ENCODE data around the gene LHX1. TPM values are rescaled to one million over a fixed set of nuclear protein-coding genes. Genes with fewer than 3 reads are reported as not detected.

The LHX1 gene
- total RNA-seq, 2 experiments from 2014 or later: not detected

DNA sequence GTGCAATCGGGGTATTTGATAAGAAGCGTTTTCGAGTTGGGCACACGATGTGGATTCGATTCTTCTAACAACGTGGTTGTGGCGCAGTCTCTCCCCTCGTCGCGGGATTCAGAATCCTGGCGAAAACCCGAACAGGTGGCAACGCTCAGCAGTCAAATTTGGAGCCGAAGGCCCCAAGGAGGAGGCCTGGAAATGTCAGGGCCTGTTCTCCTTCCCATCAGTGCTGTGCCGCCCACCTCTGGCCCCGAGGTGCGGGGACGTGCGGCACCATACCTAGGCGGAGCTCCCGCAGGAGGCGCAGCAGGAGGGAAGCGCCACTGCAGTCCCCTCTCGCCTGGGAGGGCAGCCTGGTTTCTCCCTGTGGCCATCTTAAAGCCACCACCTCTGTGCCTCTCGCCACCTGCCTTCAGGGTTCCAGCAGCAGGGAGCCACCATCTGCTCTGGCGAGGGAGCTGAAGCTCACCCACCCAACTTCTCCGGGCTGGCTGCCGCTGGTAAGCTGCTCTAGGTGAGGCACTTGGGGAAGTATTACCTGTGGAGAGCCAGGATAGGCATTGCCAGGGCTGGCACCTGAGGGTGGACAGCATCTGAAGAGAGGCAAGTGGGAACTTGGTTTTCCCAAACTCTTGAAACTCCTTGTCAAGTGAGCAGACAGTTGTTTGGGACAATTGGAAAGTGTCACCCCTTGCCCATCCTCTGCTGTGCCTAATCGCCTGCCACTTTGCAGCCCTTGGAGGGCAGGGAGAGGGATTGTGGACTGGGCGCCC is 8.9 kb downstream of the LHX1 start:
- no peak overlapping the region for H3K4me3 ChIP-seq (ENCODE audit: low read length)
- peaks cover 3% of the 10 kb centered on the region for H3K36me3 ChIP-seq (ENCODE audit: insufficient read depth, low read length)
- ChIA-PET POLR2A (no interaction called here), CTCF (no interaction called here)
- peaks cover 2% of the 10 kb centered on the region for H3K9me3 Mint-ChIP-seq
- peaks cover 62% of the 10 kb centered on the region for H3K27me3 Mint-ChIP-seq
- peak in 2 of 14 experiments; percentile 11 to 27 for DNase-seq
- H3K4me3 Mint-ChIP-seq: no peak overlapping the region
- H3K27ac ChIP-seq (ENCODE audit: low read depth in 1 of 2, low read length in 2 of 2): no peak overlapping the region
- peaks cover 59% of the 10 kb centered on the region for H3K4me1 Mint-ChIP-seq (ENCODE audit: low read depth)
- peaks cover 56 to 62% of the 10 kb centered on the region in 2 experiments for H3K27me3 ChIP-seq (ENCODE audit: control insufficient read depth in 1 of 2, insufficient read depth in 2 of 2, low read length in 2 of 2)
- intact Hi-C loops (cut with DNase I, micrococcal nuclease): loop anchor here in 1 of 2 experiments (5.0 kb wide), 3 partner anchors 411 to 541 kb away; partner anchors contain the start of genes ACACA, DUSP14 and TADA2A
- no peak overlapping the region for H3K27ac Mint-ChIP-seq
- no peak for ATAC-seq (ENCODE audit: poor library complexity)
- peaks cover 29% of the 10 kb centered on the region for H3K36me3 Mint-ChIP-seq (ENCODE audit: low read depth)
- TF ChIP-seq, protein P1, sequence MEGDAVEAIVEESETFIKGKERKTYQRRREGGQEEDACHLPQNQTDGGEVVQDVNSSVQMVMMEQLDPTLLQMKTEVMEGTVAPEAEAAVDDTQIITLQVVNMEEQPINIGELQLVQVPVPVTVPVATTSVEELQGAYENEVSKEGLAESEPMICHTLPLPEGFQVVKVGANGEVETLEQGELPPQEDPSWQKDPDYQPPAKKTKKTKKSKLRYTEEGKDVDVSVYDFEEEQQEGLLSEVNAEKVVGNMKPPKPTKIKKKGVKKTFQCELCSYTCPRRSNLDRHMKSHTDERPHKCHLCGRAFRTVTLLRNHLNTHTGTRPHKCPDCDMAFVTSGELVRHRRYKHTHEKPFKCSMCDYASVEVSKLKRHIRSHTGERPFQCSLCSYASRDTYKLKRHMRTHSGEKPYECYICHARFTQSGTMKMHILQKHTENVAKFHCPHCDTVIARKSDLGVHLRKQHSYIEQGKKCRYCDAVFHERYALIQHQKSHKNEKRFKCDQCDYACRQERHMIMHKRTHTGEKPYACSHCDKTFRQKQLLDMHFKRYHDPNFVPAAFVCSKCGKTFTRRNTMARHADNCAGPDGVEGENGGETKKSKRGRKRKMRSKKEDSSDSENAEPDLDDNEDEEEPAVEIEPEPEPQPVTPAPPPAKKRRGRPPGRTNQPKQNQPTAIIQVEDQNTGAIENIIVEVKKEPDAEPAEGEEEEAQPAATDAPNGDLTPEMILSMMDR (IDR thresholded peaks at IDR 0.05): no peak
- peaks cover 0 to 31% of the 10 kb centered on the region in 2 experiments for H3K9me3 ChIP-seq (ENCODE audit: control insufficient read depth in 1 of 2, insufficient read depth in 1 of 2, low read length in 2 of 2)
- peaks cover 60% of the 10 kb centered on the region for H3K4me1 ChIP-seq (ENCODE audit: insufficient read depth, low read length)

DNA sequence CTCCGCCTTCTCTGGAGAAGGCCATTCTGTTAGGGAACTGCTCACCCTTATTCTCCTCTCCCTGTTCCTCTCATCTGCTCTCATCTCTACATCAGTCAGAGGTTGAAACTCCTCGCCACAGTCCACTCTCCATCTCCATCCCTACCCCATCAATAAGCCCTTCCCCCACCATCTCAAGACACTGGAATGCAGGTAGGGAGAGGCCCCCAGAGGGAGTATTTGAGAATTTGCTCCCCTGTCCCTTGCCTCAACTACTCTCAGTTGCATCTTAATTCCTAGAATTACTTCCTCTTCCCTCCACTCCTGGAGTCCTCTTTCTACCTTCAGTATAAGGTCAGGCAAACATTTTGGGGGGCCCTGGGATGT is 9.4 kb downstream of the LHX1 start:
- TF ChIP-seq, protein P1 (IDR thresholded peaks at IDR 0.05): no peak
- Histone ChIP-seq H3K9me3 (ENCODE audit: control insufficient read depth in 1 of 2, insufficient read depth in 1 of 2, low read length in 2 of 2) (peaks cover 0 to 27% of the 10 kb centered on the region in 2 experiments), H3K27me3 (ENCODE audit: control insufficient read depth in 1 of 2, insufficient read depth in 2 of 2, low read length in 2 of 2) (peaks cover 50 to 56% of the 10 kb centered on the region in 2 experiments), H3K4me3 (ENCODE audit: low read length) (no peak overlapping the region), H3K4me1 (ENCODE audit: insufficient read depth, low read length) (peaks cover 55% of the 10 kb centered on the region), H3K27ac (ENCODE audit: low read depth in 1 of 2, low read length in 2 of 2) (no peak overlapping the region), H3K36me3 (ENCODE audit: insufficient read depth, low read length) (peaks cover 9% of the 10 kb centered on the region)
- CTCF ChIA-PET: no interaction called here
- no peak for DNase-seq
- peaks cover 59% of the 10 kb centered on the region for H3K4me1 Mint-ChIP-seq (ENCODE audit: low read depth)
- POLR2A ChIA-PET: no interaction called here
- peak overlapping the region; percentile 54 for H3K4me3 Mint-ChIP-seq
- H3K27me3 Mint-ChIP-seq: peaks cover 56% of the 10 kb centered on the region
- no peak for ATAC-seq (ENCODE audit: poor library complexity)
- peaks cover 33% of the 10 kb centered on the region for H3K36me3 Mint-ChIP-seq (ENCODE audit: low read depth)
- peaks cover 2% of the 10 kb centered on the region for H3K9me3 Mint-ChIP-seq
- H3K27ac Mint-ChIP-seq: no peak overlapping the region
- intact Hi-C loops (cut with DNase I, micrococcal nuclease): loop anchor here in 1 of 2 experiments (5.0 kb wide), 3 partner anchors 411 to 541 kb away; partner anchors contain the start of genes ACACA, DUSP14 and TADA2A

DNA sequence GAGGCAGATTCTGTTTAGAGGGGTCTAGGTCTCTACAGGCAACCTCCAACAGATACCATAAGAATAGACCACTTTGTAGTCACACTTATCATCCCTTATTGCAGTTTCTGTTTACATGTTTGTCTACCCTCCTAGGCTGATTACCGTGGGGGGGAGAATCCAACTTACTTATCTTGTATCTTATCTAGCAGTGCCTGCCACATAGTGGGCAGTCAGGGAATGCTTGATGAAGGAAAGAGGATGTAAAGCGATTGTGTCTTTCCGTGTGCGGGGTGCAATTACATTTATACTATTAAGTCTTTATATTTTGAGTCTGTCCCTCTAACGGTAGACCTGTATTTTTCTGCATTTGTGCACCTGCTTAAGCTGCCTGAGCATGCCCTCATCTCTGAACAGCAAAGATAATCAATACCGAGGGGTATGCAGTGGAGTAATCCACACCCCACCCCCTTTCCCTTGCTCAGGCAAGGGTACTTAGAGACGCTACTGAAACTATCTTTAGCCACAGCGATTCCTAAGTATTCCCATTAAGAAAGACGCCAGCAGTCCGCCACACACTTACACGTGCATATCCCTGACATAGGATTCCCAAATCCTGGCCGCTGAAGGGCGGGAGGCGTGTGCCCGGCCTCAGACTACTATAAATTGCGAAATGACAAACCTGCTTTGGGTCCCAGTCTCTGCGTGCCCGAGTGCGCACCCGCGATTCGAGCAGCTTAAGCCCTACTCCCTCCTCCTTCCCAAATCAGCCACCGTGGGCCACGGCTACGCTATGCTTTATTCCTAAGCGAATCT is 10.8 kb downstream of the LHX1 start:
- Histone ChIP-seq H3K4me3 (ENCODE audit: low read length) (peak overlapping the region; percentile 81), H3K9me3 (ENCODE audit: control insufficient read depth in 1 of 2, insufficient read depth in 1 of 2, low read length in 2 of 2) (peaks cover 0 to 12% of the 10 kb centered on the region in 2 experiments), H3K36me3 (ENCODE audit: insufficient read depth, low read length) (peaks cover 22% of the 10 kb centered on the region), H3K27me3 (ENCODE audit: control insufficient read depth in 1 of 2, insufficient read depth in 2 of 2, low read length in 2 of 2) (peaks cover 36 to 42% of the 10 kb centered on the region in 2 experiments), H3K4me1 (ENCODE audit: insufficient read depth, low read length) (peaks cover 41% of the 10 kb centered on the region), H3K27ac (ENCODE audit: low read depth in 1 of 2, low read length in 2 of 2) (peak overlapping the region; percentile 32 to 62)
- Mint-ChIP-seq H3K4me3 (peak overlapping the region; percentile 88), H3K27ac (peak overlapping the region; percentile 84), H3K9me3 (peaks cover 2% of the 10 kb centered on the region), H3K36me3 (ENCODE audit: low read depth) (peaks cover 48% of the 10 kb centered on the region), H3K27me3 (peaks cover 54% of the 10 kb centered on the region), H3K4me1 (ENCODE audit: low read depth) (peaks cover 71% of the 10 kb centered on the region)
- ChIA-PET CTCF (interaction anchor here (0.9 to 1.1 kb wide), 2 partner anchors 13 kb away, joined by 3 to 5 read pairs; no protein-coding TSS in a partner anchor), POLR2A (interaction anchor here (1.1 to 2.4 kb wide), 8 partner anchors 10 to 402 kb away, joined by 5 to 16 read pairs (median 7); partner anchors contain the start of genes LHX1 and MRM1)
- peak; percentile 5 for ATAC-seq (ENCODE audit: poor library complexity)
- no peak for DNase-seq
- TF ChIP-seq, protein P1 (IDR thresholded peaks at IDR 0.05): no peak
- intact Hi-C loops (cut with DNase I, micrococcal nuclease): loop anchor here (1.0 to 5.0 kb wide), 7 partner anchors 15 to 539 kb away; partner anchors contain the start of genes ACACA (in 1 of the 2), DUSP14 (in 1 of the 2), GGNBP2 (in 1 of the 2) and TADA2A (in 1 of the 2)

All from CD4-positive, alpha-beta T cell (primary cell).